Upper lobe of left lung (tissue), 4 donors: Measurements from ENCODE around the gene CTU1.

Experiments
- CTCF ChIP-seq, 6 experiments: fragments of 450-650 bp in 4 of 6; fragments of 200-600 bp in 2 of 6; sonication (generic) in 2 of 6; IDR thresholded peaks; one replicate each; pipeline ENCODE4 v1.5.1; 2016 to 2019; ENCODE audit warnings: antibody characterized with exemption in 6 of 6
- EP300 ChIP-seq, 4 donors: sonication (generic); formaldehyde crosslinking; IDR thresholded peaks; one replicate each; pipeline ENCODE4 v1.5.1; 2017; ENCODE audit warnings: antibody characterized with exemption in 4 of 4, control low read depth in 2 of 4
- POLR2A ChIP-seq, 4 donors: fragments of 450-650 bp; IDR thresholded peaks; one replicate each; pipeline ENCODE4 v1.5.1; 2016 to 2017; ENCODE audit warnings: antibody characterized with exemption in 4 of 4, mild to moderate bottlenecking in 2 of 4

- TF ChIP-seq CTCF (IDR thresholded peaks at IDR 0.05) = no peak
- peak in 1 of 4 donors; percentile 80 for TF ChIP-seq POLR2A (IDR thresholded peaks at IDR 0.05)
- TF ChIP-seq EP300 (IDR thresholded peaks at IDR 0.05) = no peak
These were observed 16.5 kb upstream of the CTU1 start, which contains the start of gene SIGLEC9 for GRCh38 chr19:51124729-51125128.
